ENCODE data around the gene PYURF. TPM values are rescaled to one million over a fixed set of nuclear protein-coding genes. Genes with fewer than 3 reads are reported as not detected.

PYURF gene
- total RNA-seq, 1 experiment from 2014 or later: 41.7 TPM

GRCh38 chr4:88533937-88534750, 10.6 kb upstream of the PYURF start:
- H2AFZ ChIP-seq (ENCODE audit: low read length): peak overlapping the region; percentile 59
- no peak overlapping the region for H3K18ac ChIP-seq (ENCODE audit: insufficient read length, low read depth, low read length)

More at GRCh38 chr4:88533937-88534750, 10.6 kb upstream of the PYURF start:
- peaks cover 28 to 38% of the 10 kb centered on the region in 2 experiments for H3K4me1 Mint-ChIP-seq
- Histone ChIP-seq H2BK120ac (ENCODE audit: low read depth, low read length, poor library complexity, severe bottlenecking) (no peak overlapping the region), H3K4me1 (ENCODE audit: insufficient read depth, low read length) (no peaks in the 10 kb centered on the region; the same call in 1 of the 2 replicates), H3K23ac (ENCODE audit: insufficient read length, low read depth, low read length) (no peak overlapping the region), H2BK15ac (ENCODE audit: low read depth, low read length) (no peak overlapping the region), H3K56ac (ENCODE audit: insufficient read length, low read depth, low read length) (no peak overlapping the region), H3K14ac (ENCODE audit: insufficient read depth, low read length) (no peak overlapping the region), H4K5ac (ENCODE audit: insufficient read length, low read depth, low read length) (no peak overlapping the region), H2AK5ac (ENCODE audit: insufficient read length, low read length) (no peak overlapping the region), H3T11ph (ENCODE audit: low read length) (no peak overlapping the region), H3K27ac (ENCODE audit: insufficient read length, low read depth, low read length) (peak overlapping the region; percentile 79), H3K79me1 (ENCODE audit: insufficient read depth, low read depth, low read length, poor library complexity, severe bottlenecking) (no peaks in the 10 kb centered on the region), H3K9me3 (ENCODE audit: control insufficient read depth, low read depth, low read length) (no peaks in the 10 kb centered on the region), H4K8ac (replicated peaks; ENCODE audit: insufficient read length, low read depth, low read length) (no peak overlapping the region), H3K4me2 (ENCODE audit: insufficient read depth, insufficient read length, low read length) (peak overlapping the region; percentile 91), H4K20me1 (ENCODE audit: control insufficient read depth, insufficient read depth, insufficient read length) (no peaks in the 10 kb centered on the region), H3K23me2 (ENCODE audit: insufficient read length, low read depth, low read length, poor library complexity, severe bottlenecking) (no peaks in the 10 kb centered on the region), H3K4ac (ENCODE audit: low read depth, low read length) (no peak overlapping the region), H2BK12ac (ENCODE audit: insufficient read length, low read depth, low read length) (no peak overlapping the region), H2BK20ac (ENCODE audit: low read depth, low read length, poor library complexity, severe bottlenecking) (no peak overlapping the region), H3K27me3 (ENCODE audit: insufficient read depth, low read length) (no peaks in the 10 kb centered on the region), H3K79me2 (ENCODE audit: insufficient read depth, low read length) (peaks cover 14% of the 10 kb centered on the region; the same call in 1 of the 2 replicates), H2BK5ac (ENCODE audit: insufficient read length, low read length) (no peak overlapping the region), H4K91ac (ENCODE audit: insufficient read length, low read depth, low read length) (no peak overlapping the region), H3K9ac (ENCODE audit: extremely low read depth, insufficient read length, low read length) (no peak overlapping the region)
- no peak for TF ChIP-seq CTCF (conservative IDR thresholded peaks at IDR 0.05)
- WGBS (ENCODE audit: extremely low coverage, insufficient read length, low lambda C conversion rate): no CpG with 5 or more reads among the region's 4 CpGs
- H3K27me3 Mint-ChIP-seq (ENCODE audit: low read depth): no peaks in the 10 kb centered on the region
- DNase-seq: no peak
- peak overlapping the region; percentile 45 to 94 (median 76); a peak in 6 of 7 replicates for H3K27ac Mint-ChIP-seq
- no peaks in the 10 kb centered on the region for H3K36me3 Mint-ChIP-seq (ENCODE audit: insufficient read depth in 1 of 3, low read depth in 3 of 3)
- H3K4me3 Mint-ChIP-seq: peak overlapping the region; percentile 35 to 44; a peak in 4 of 5 replicates
- H3K9me3 Mint-ChIP-seq: no peaks in the 10 kb centered on the region
